ENCODE results near the gene PLEKHB1. TPM values are rescaled to one million over a fixed set of nuclear protein-coding genes. Genes with fewer than 3 reads are reported as not detected.

The PLEKHB1 gene
- polyA plus RNA-seq, 1 donor (not counting 4 experiments of a cell fraction or from before 2014, with no cell fraction given), result not detected

DNA sequence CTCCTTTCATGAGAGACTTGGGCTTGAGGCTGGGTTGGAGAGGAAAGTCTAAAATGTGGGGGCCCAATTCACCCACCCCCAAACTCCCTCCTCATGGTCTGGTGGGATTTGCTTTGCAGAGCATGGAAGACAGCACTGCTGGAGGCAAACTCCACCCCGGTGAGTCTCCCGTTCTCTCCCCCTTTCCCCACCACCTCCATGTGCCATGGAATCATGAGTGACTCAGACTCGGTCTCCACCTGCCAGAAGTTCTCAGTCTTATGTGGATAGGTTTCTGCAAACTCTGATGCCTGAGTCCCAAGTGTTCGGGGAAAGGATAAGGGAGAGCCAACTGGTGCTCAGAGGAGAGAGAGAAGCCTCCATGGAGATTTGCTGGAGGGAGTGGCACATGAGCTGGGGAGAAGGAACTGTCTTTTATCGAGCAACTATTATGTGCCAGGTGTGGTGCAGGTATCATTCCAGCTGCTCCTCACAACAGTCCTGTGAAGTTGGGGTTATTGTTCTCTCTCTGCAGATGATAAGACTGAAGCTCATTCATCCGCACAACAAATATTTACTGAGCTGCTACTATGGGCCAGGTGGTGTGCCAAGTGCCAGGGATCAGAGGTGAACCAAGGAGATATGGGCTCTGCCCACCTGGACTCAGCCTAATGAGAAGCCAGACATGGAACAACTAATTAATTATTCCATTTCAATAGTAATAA is 6.6 kb downstream of the PLEKHB1 start:
- Histone ChIP-seq H3K9me1 (ENCODE audit: control insufficient read depth, extremely low read depth, insufficient read depth, low read length) (no peaks in the 10 kb centered on the region), H3K4me3 (ENCODE audit: control insufficient read depth in 2 of 3, extremely low read depth in 1 of 3, insufficient read depth in 2 of 3, low read depth in 1 of 3, low read length in 3 of 3) (no peak overlapping the region), H2AFZ (ENCODE audit: control insufficient read depth, low read length) (no peak overlapping the region), H3K9ac (ENCODE audit: control insufficient read depth, extremely low read depth, insufficient read depth, low read length) (no peak overlapping the region), H3K36me3 (ENCODE audit: control insufficient read depth in 2 of 2, extremely low read depth in 1 of 2, insufficient read depth in 2 of 2, low read length in 2 of 2) (no peaks in the 10 kb centered on the region), H3K27me3 (ENCODE audit: control insufficient read depth, extremely low read depth, insufficient read depth, low read length) (peaks cover 20% of the 10 kb centered on the region), H3K79me2 (ENCODE audit: control insufficient read depth, insufficient read depth, low read length) (no peaks in the 10 kb centered on the region), H3K4me2 (ENCODE audit: control insufficient read depth, extremely low read depth, insufficient read depth, low read depth, low read length) (no peak overlapping the region), H3K4me1 (ENCODE audit: control insufficient read depth, extremely low read depth, insufficient read depth, low read length) (no peaks in the 10 kb centered on the region), H4K20me1 (ENCODE audit: control insufficient read depth, extremely low read depth, insufficient read depth, low read length) (no peaks in the 10 kb centered on the region), H3K27ac (ENCODE audit: control insufficient read depth, insufficient read depth, low read length) (no peak overlapping the region), H3K9me3 (ENCODE audit: control insufficient read depth, low read depth, low read length) (no peaks in the 10 kb centered on the region)
- FAIRE-seq (no peak), DNase-seq (ENCODE audit: low read depth, low spot score) (no peak)
- TF ChIP-seq, protein P1, sequence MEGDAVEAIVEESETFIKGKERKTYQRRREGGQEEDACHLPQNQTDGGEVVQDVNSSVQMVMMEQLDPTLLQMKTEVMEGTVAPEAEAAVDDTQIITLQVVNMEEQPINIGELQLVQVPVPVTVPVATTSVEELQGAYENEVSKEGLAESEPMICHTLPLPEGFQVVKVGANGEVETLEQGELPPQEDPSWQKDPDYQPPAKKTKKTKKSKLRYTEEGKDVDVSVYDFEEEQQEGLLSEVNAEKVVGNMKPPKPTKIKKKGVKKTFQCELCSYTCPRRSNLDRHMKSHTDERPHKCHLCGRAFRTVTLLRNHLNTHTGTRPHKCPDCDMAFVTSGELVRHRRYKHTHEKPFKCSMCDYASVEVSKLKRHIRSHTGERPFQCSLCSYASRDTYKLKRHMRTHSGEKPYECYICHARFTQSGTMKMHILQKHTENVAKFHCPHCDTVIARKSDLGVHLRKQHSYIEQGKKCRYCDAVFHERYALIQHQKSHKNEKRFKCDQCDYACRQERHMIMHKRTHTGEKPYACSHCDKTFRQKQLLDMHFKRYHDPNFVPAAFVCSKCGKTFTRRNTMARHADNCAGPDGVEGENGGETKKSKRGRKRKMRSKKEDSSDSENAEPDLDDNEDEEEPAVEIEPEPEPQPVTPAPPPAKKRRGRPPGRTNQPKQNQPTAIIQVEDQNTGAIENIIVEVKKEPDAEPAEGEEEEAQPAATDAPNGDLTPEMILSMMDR (optimal IDR thresholded peaks at IDR 0.05 in 1 of 3, IDR thresholded peaks at IDR 0.05 in 1 of 3, conservative IDR thresholded peaks at IDR 0.05 in 1 of 3; ENCODE audit: extremely low read depth in 1 of 3, insufficient read depth in 2 of 3, low read length in 3 of 3), result no peak
- no peak for TF ChIP-seq EZH2 (IDR thresholded peaks at IDR 0.05; ENCODE audit: low read length)
- dilution Hi-C loops (cut with MboI; ENCODE audit: extremely low pct_ligation_motif_present, low sequenced_read_pairs), result no loop called here

DNA sequence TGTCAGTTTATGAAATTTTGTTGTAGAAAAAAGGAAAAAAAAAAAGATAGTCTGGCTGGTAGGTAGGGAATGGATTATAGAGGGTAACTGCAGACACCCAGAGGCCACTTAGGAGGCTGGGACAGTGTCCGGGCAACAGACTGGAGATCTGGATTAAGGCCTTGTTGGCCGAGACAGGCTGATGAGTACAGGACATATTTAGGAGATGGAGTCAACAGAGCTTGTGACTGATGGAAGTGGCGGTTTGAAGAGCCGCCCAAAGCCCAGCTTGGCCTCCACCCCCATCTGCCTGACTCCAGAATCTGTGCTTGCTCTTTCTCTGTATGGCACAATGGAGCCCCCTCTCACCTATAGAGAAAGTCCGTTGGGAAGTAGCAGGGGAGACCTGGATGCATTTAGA is 7.6 kb downstream of the PLEKHB1 start:
- H3K4me1 ChIP-seq (ENCODE audit: control insufficient read depth, extremely low read depth, insufficient read depth, low read length), result no peaks in the 10 kb centered on the region
- H3K9me1 ChIP-seq (ENCODE audit: control insufficient read depth, extremely low read depth, insufficient read depth, low read length), result no peaks in the 10 kb centered on the region
- H2AFZ ChIP-seq (ENCODE audit: control insufficient read depth, low read length), result no peak overlapping the region
- H3K36me3 ChIP-seq (ENCODE audit: control insufficient read depth in 2 of 2, extremely low read depth in 1 of 2, insufficient read depth in 2 of 2, low read length in 2 of 2), result no peaks in the 10 kb centered on the region
- no peak for FAIRE-seq
- DNase-seq (ENCODE audit: low read depth, low spot score), result no peak
- TF ChIP-seq, protein P1 (optimal IDR thresholded peaks at IDR 0.05 in 1 of 3, IDR thresholded peaks at IDR 0.05 in 1 of 3, conservative IDR thresholded peaks at IDR 0.05 in 1 of 3; ENCODE audit: extremely low read depth in 1 of 3, insufficient read depth in 2 of 3, low read length in 3 of 3), result no peak
- no peak for TF ChIP-seq EZH2 (IDR thresholded peaks at IDR 0.05; ENCODE audit: low read length)
- peaks cover 20% of the 10 kb centered on the region for H3K27me3 ChIP-seq (ENCODE audit: control insufficient read depth, extremely low read depth, insufficient read depth, low read length)
- dilution Hi-C loops (cut with MboI; ENCODE audit: extremely low pct_ligation_motif_present, low sequenced_read_pairs), result no loop called here
- H3K27ac ChIP-seq (ENCODE audit: control insufficient read depth, insufficient read depth, low read length), result no peak overlapping the region
- H3K9ac ChIP-seq (ENCODE audit: control insufficient read depth, extremely low read depth, insufficient read depth, low read length), result no peak overlapping the region
- no peaks in the 10 kb centered on the region for H3K9me3 ChIP-seq (ENCODE audit: control insufficient read depth, low read depth, low read length)
- no peak overlapping the region for H3K4me3 ChIP-seq (ENCODE audit: control insufficient read depth in 2 of 3, extremely low read depth in 1 of 3, insufficient read depth in 2 of 3, low read depth in 1 of 3, low read length in 3 of 3)
- no peaks in the 10 kb centered on the region for H4K20me1 ChIP-seq (ENCODE audit: control insufficient read depth, extremely low read depth, insufficient read depth, low read length)
- H3K4me2 ChIP-seq (ENCODE audit: control insufficient read depth, extremely low read depth, insufficient read depth, low read depth, low read length), result no peak overlapping the region
- no peaks in the 10 kb centered on the region for H3K79me2 ChIP-seq (ENCODE audit: control insufficient read depth, insufficient read depth, low read length)

Data from keratinocyte (primary cell).